Tibial artery (tissue), 4 donors: Measurements from ENCODE around the gene MLPH.

ENCODE experiments used
- DNase-seq, 2 donors: peaks; one replicate each; pipeline ENCODE4 v3.0.0-alpha.2; 2019
- H3K27ac ChIP-seq, 2 donors: fragments of 200-600 bp; sonication (generic) in 1 of 2; 1 replicate in 1 of 2; 2 replicates in 1 of 2; pipeline ENCODE4 v1.5.1; 2018 to 2019; ENCODE audit warnings: mild to moderate bottlenecking in 1 of 2
- H3K27me3 ChIP-seq, 2 donors: fragments of 200-600 bp; sonication (generic) in 1 of 2; one replicate each; pipeline versions ENCODE4 v1.5.1 to v1.6.0; 2016 to 2019
- H3K36me3 ChIP-seq, 3 donors: fragments of 200-600 bp; sonication (generic) in 2 of 3; one replicate each; pipeline ENCODE4 v1.5.1; 2016 to 2019; ENCODE audit warnings: mild to moderate bottlenecking in 2 of 3
- H3K4me1 ChIP-seq, 4 donors: fragments of 200-600 bp; sonication (generic) in 2 of 4; 1 replicate in 3 of 4; 2 replicates in 1 of 4; pipeline ENCODE4 v1.5.1; 2016 to 2019
- H3K4me3 ChIP-seq, 2 donors: fragments of 200-600 bp; sonication (generic) in 1 of 2; 1 replicate in 1 of 2; 2 replicates in 1 of 2; pipeline ENCODE4 v1.5.1; 2018 to 2019; ENCODE audit warnings: mild to moderate bottlenecking in 2 of 2
- H3K9me3 ChIP-seq, 3 donors: fragments of 200-600 bp; sonication (generic) in 1 of 3; one replicate each; pipeline ENCODE4 v1.5.1; 2016 to 2019
- CTCF ChIP-seq, 2 experiments: fragments of 200-600 bp in 1 of 2; fragments of 450-650 bp in 1 of 2; IDR thresholded peaks; one replicate each; pipeline ENCODE4 v1.5.1; 2017 to 2019; ENCODE audit warnings: antibody characterized with exemption in 2 of 2, mild to moderate bottlenecking in 1 of 2, moderate library complexity in 1 of 2
- intact Hi-C: fragments of 100-400 bp; cut with DNase I; formaldehyde crosslinking; loops from one replicate; pipeline ENCODE4 v1.15.0; 2023; ENCODE audit warnings: low total_unique reads

The MLPH gene

GRCh38 chr2:237524631-237525030 lies 37.6 kb downstream of the MLPH start:
- Histone ChIP-seq H3K27me3 (peaks cover 0 to 3% of the 10 kb centered on the region in 2 donors), H3K36me3 (peaks cover 0 to 28% (median 0%) of the 10 kb centered on the region in 3 donors), H3K27ac (no peak overlapping the region), H3K4me1 (no peaks in the 10 kb centered on the region), H3K4me3 (no peak overlapping the region), H3K9me3 (no peaks in the 10 kb centered on the region)
- intact Hi-C loops, result loop anchor here (5.0 kb wide), 1 partner anchor 38 kb away; no protein-coding TSS in a partner anchor
- DNase-seq, result no peak
- no peak for TF ChIP-seq CTCF (IDR thresholded peaks at IDR 0.05)

- Histone ChIP-seq H3K27me3 (peaks cover 0 to 3% of the 10 kb centered on the region in 2 donors), H3K36me3 (peaks cover 0 to 32% (median 0%) of the 10 kb centered on the region in 3 donors), H3K4me1 (no peaks in the 10 kb centered on the region), H3K9me3 (no peaks in the 10 kb centered on the region), H3K27ac (no peak overlapping the region), H3K4me3 (no peak overlapping the region)
- TF ChIP-seq CTCF (IDR thresholded peaks at IDR 0.05), result no peak
- DNase-seq, result no peak
- intact Hi-C loops, result loop anchor here (5.0 kb wide), 1 partner anchor 37 kb away; no protein-coding TSS in a partner anchor
Observed at GRCh38 chr2:237525559-237526157, 38.6 kb downstream of the MLPH start.

GRCh38 chr2:237527233-237527632 lies 40.2 kb downstream of the MLPH start:
- no peak for TF ChIP-seq CTCF (IDR thresholded peaks at IDR 0.05)
- Histone ChIP-seq H3K4me1 (no peaks in the 10 kb centered on the region), H3K27me3 (peaks cover 0 to 3% of the 10 kb centered on the region in 2 donors), H3K27ac (no peak overlapping the region), H3K4me3 (no peak overlapping the region), H3K9me3 (no peaks in the 10 kb centered on the region), H3K36me3 (peaks cover 0 to 32% (median 0%) of the 10 kb centered on the region in 3 donors)
- DNase-seq, result no peak
- intact Hi-C loops, result loop anchor here (5.0 kb wide), 1 partner anchor 35 kb away; no protein-coding TSS in a partner anchor

GRCh38 chr2:237527766-237528165 lies 40.7 kb downstream of the MLPH start:
- no peak for TF ChIP-seq CTCF (IDR thresholded peaks at IDR 0.05)
- Histone ChIP-seq H3K4me3 (no peak overlapping the region), H3K36me3 (peaks cover 0 to 32% (median 0%) of the 10 kb centered on the region in 3 donors), H3K9me3 (no peaks in the 10 kb centered on the region), H3K4me1 (no peaks in the 10 kb centered on the region), H3K27me3 (peaks cover 0 to 3% of the 10 kb centered on the region in 2 donors), H3K27ac (no peak overlapping the region)
- no peak for DNase-seq
- intact Hi-C loops, result loop anchor here (5.0 kb wide), 1 partner anchor 35 kb away; no protein-coding TSS in a partner anchor

GRCh38 chr2:237529452-237530402 lies 42.7 kb downstream of the MLPH start:
- Histone ChIP-seq H3K36me3 (peaks cover 0 to 31% (median 0%) of the 10 kb centered on the region in 3 donors), H3K27me3 (peaks cover 0 to 3% of the 10 kb centered on the region in 2 donors), H3K27ac (no peak overlapping the region), H3K4me3 (no peak overlapping the region), H3K4me1 (no peaks in the 10 kb centered on the region), H3K9me3 (no peaks in the 10 kb centered on the region)
- no peak for DNase-seq
- no peak for TF ChIP-seq CTCF (IDR thresholded peaks at IDR 0.05)
- intact Hi-C loops, result loop anchor here (5.0 kb wide), 1 partner anchor 33 kb away; no protein-coding TSS in a partner anchor
